ENCODE results near the gene IL33.
A peak's percentile ranks its signal among the peaks of the same experiment; 100 is the strongest.
"Not testable (repeated sequence)": the region's sequence is repeated elsewhere in the genome, so short reads cannot be mapped to it uniquely, and the experiment has no call there.

IL33 gene

GRCh38 chr9:6215562-6215961, at the start of gene IL33:
Gene IL33 (plus strand): TSS chr9:6215807. CDS start chr9:6241695, 25,888 bp downstream.
- H3K36me3 ChIP-seq (ENCODE audit: control insufficient read depth, low read depth, low read length): no peaks in the 10 kb centered on the region
- H3K27ac ChIP-seq (ENCODE audit: low read length): no peak within 1 kb of the TSS
- H3K4me1 ChIP-seq (ENCODE audit: control insufficient read depth, low read depth, low read length): peaks cover 4% of the 10 kb centered on the region
- no peaks in the 10 kb centered on the region for H3K27me3 ChIP-seq (ENCODE audit: control insufficient read depth, insufficient read depth, low read length)
- no peak within 1 kb of the TSS for H3K4me3 ChIP-seq (ENCODE audit: low read length)
- no peak within 1 kb of the TSS for H3K9ac ChIP-seq (ENCODE audit: low read length)
- no peaks in the 10 kb centered on the region for H3K9me3 ChIP-seq (ENCODE audit: control insufficient read depth, low read depth, low read length)

- Histone ChIP-seq H3K4me3 (ENCODE audit: low read length) (peak overlapping the region; percentile 8), H3K27ac (ENCODE audit: low read length) (no peak overlapping the region), H3K4me1 (ENCODE audit: control insufficient read depth, low read depth, low read length) (peaks cover 17% of the 10 kb centered on the region), H3K36me3 (ENCODE audit: control insufficient read depth, low read depth, low read length) (no peaks in the 10 kb centered on the region), H3K9ac (ENCODE audit: low read length) (no peak overlapping the region), H3K9me3 (ENCODE audit: control insufficient read depth, low read depth, low read length) (peaks cover 8% of the 10 kb centered on the region), H3K27me3 (ENCODE audit: control insufficient read depth, insufficient read depth, low read length) (no peaks in the 10 kb centered on the region)
Measured at GRCh38 chr9:6171667-6172066, 43.9 kb upstream of the IL33 start.

GRCh38 chr9:6173914-6174313, 41.7 kb upstream of the IL33 start:
- no peak overlapping the region for H3K9ac ChIP-seq (ENCODE audit: low read length)
- H3K4me1 ChIP-seq (ENCODE audit: control insufficient read depth, low read depth, low read length): peaks cover 17% of the 10 kb centered on the region
- no peaks in the 10 kb centered on the region for H3K36me3 ChIP-seq (ENCODE audit: control insufficient read depth, low read depth, low read length)
- H3K27ac ChIP-seq (ENCODE audit: low read length): no peak overlapping the region
- H3K4me3 ChIP-seq (ENCODE audit: low read length): no peak overlapping the region
- no peaks in the 10 kb centered on the region for H3K27me3 ChIP-seq (ENCODE audit: control insufficient read depth, insufficient read depth, low read length)
- peaks cover 8% of the 10 kb centered on the region for H3K9me3 ChIP-seq (ENCODE audit: control insufficient read depth, low read depth, low read length)

- not testable (repeated sequence) for H3K9ac ChIP-seq (ENCODE audit: low read length); H3K9me3 ChIP-seq (ENCODE audit: control insufficient read depth, low read depth, low read length); H3K36me3 ChIP-seq (ENCODE audit: control insufficient read depth, low read depth, low read length); H3K27ac ChIP-seq (ENCODE audit: low read length); H3K4me1 ChIP-seq (ENCODE audit: control insufficient read depth, low read depth, low read length); H3K27me3 ChIP-seq (ENCODE audit: control insufficient read depth, insufficient read depth, low read length)
- H3K4me3 ChIP-seq (ENCODE audit: low read length): peak overlapping the region; percentile 3
Measured at GRCh38 chr9:6182549-6183226, 32.9 kb upstream of the IL33 start.

GRCh38 chr9:6183227-6183551, 32.4 kb upstream of the IL33 start:
- no peaks in the 10 kb centered on the region for H3K36me3 ChIP-seq (ENCODE audit: control insufficient read depth, low read depth, low read length)
- peak overlapping the region; percentile 3 for H3K4me3 ChIP-seq (ENCODE audit: low read length)
- no peaks in the 10 kb centered on the region for H3K27me3 ChIP-seq (ENCODE audit: control insufficient read depth, insufficient read depth, low read length)
- no peak overlapping the region for H3K27ac ChIP-seq (ENCODE audit: low read length)
- no peak overlapping the region for H3K9ac ChIP-seq (ENCODE audit: low read length)
- H3K9me3 ChIP-seq (ENCODE audit: control insufficient read depth, low read depth, low read length): no peaks in the 10 kb centered on the region
- H3K4me1 ChIP-seq (ENCODE audit: control insufficient read depth, low read depth, low read length): no peaks in the 10 kb centered on the region

- Histone ChIP-seq H3K4me1 (ENCODE audit: control insufficient read depth, low read depth, low read length) (no peaks in the 10 kb centered on the region), H3K27ac (ENCODE audit: low read length) (no peak overlapping the region), H3K27me3 (ENCODE audit: control insufficient read depth, insufficient read depth, low read length) (no peaks in the 10 kb centered on the region), H3K4me3 (ENCODE audit: low read length) (no peak overlapping the region), H3K9me3 (ENCODE audit: control insufficient read depth, low read depth, low read length) (no peaks in the 10 kb centered on the region), H3K9ac (ENCODE audit: low read length) (no peak overlapping the region), H3K36me3 (ENCODE audit: control insufficient read depth, low read depth, low read length) (no peaks in the 10 kb centered on the region)
Measured at GRCh38 chr9:6183627-6184026, 32.0 kb upstream of the IL33 start.

- no peak overlapping the region for H3K9ac ChIP-seq (ENCODE audit: low read length)
- no peaks in the 10 kb centered on the region for H3K27me3 ChIP-seq (ENCODE audit: control insufficient read depth, insufficient read depth, low read length)
- no peak overlapping the region for H3K27ac ChIP-seq (ENCODE audit: low read length)
- H3K9me3 ChIP-seq (ENCODE audit: control insufficient read depth, low read depth, low read length): no peaks in the 10 kb centered on the region
- no peaks in the 10 kb centered on the region for H3K4me1 ChIP-seq (ENCODE audit: control insufficient read depth, low read depth, low read length)
- no peak overlapping the region for H3K4me3 ChIP-seq (ENCODE audit: low read length)
- no peaks in the 10 kb centered on the region for H3K36me3 ChIP-seq (ENCODE audit: control insufficient read depth, low read depth, low read length)
Measured at GRCh38 chr9:6184749-6185645, 30.6 kb upstream of the IL33 start.

- H3K4me3 ChIP-seq (ENCODE audit: low read length): no peak overlapping the region
- no peaks in the 10 kb centered on the region for H3K4me1 ChIP-seq (ENCODE audit: control insufficient read depth, low read depth, low read length)
- no peak overlapping the region for H3K27ac ChIP-seq (ENCODE audit: low read length)
- no peaks in the 10 kb centered on the region for H3K36me3 ChIP-seq (ENCODE audit: control insufficient read depth, low read depth, low read length)
- no peaks in the 10 kb centered on the region for H3K9me3 ChIP-seq (ENCODE audit: control insufficient read depth, low read depth, low read length)
- H3K9ac ChIP-seq (ENCODE audit: low read length): no peak overlapping the region
- no peaks in the 10 kb centered on the region for H3K27me3 ChIP-seq (ENCODE audit: control insufficient read depth, insufficient read depth, low read length)
Measured at GRCh38 chr9:6186691-6187090, 28.9 kb upstream of the IL33 start.

- Histone ChIP-seq H3K27ac (ENCODE audit: low read length) (no peak overlapping the region), H3K4me3 (ENCODE audit: low read length) (no peak overlapping the region), H3K27me3 (ENCODE audit: control insufficient read depth, insufficient read depth, low read length) (no peaks in the 10 kb centered on the region), H3K4me1 (ENCODE audit: control insufficient read depth, low read depth, low read length) (no peaks in the 10 kb centered on the region), H3K9me3 (ENCODE audit: control insufficient read depth, low read depth, low read length) (no peaks in the 10 kb centered on the region), H3K9ac (ENCODE audit: low read length) (no peak overlapping the region), H3K36me3 (ENCODE audit: control insufficient read depth, low read depth, low read length) (no peaks in the 10 kb centered on the region)
Measured at GRCh38 chr9:6187272-6187671, 28.3 kb upstream of the IL33 start.

- Histone ChIP-seq H3K27ac (ENCODE audit: low read length) (no peak overlapping the region), H3K27me3 (ENCODE audit: control insufficient read depth, insufficient read depth, low read length) (no peaks in the 10 kb centered on the region), H3K9ac (ENCODE audit: low read length) (no peak overlapping the region), H3K4me3 (ENCODE audit: low read length) (no peak overlapping the region), H3K9me3 (ENCODE audit: control insufficient read depth, low read depth, low read length) (no peaks in the 10 kb centered on the region), H3K36me3 (ENCODE audit: control insufficient read depth, low read depth, low read length) (no peaks in the 10 kb centered on the region), H3K4me1 (ENCODE audit: control insufficient read depth, low read depth, low read length) (no peaks in the 10 kb centered on the region)
Measured at GRCh38 chr9:6188466-6188865, 27.1 kb upstream of the IL33 start.

GRCh38 chr9:6188906-6189305, 26.7 kb upstream of the IL33 start:
- Histone ChIP-seq H3K4me1 (ENCODE audit: control insufficient read depth, low read depth, low read length) (no peaks in the 10 kb centered on the region), H3K27ac (ENCODE audit: low read length) (no peak overlapping the region), H3K36me3 (ENCODE audit: control insufficient read depth, low read depth, low read length) (no peaks in the 10 kb centered on the region), H3K27me3 (ENCODE audit: control insufficient read depth, insufficient read depth, low read length) (no peaks in the 10 kb centered on the region), H3K4me3 (ENCODE audit: low read length) (no peak overlapping the region), H3K9ac (ENCODE audit: low read length) (no peak overlapping the region), H3K9me3 (ENCODE audit: control insufficient read depth, low read depth, low read length) (no peaks in the 10 kb centered on the region)

GRCh38 chr9:6194934-6195333, 20.7 kb upstream of the IL33 start:
- Histone ChIP-seq H3K4me1 (ENCODE audit: control insufficient read depth, low read depth, low read length) (no peaks in the 10 kb centered on the region), H3K4me3 (ENCODE audit: low read length) (no peak overlapping the region), H3K27ac (ENCODE audit: low read length) (no peak overlapping the region), H3K9me3 (ENCODE audit: control insufficient read depth, low read depth, low read length) (no peaks in the 10 kb centered on the region), H3K9ac (ENCODE audit: low read length) (no peak overlapping the region), H3K27me3 (ENCODE audit: control insufficient read depth, insufficient read depth, low read length) (no peaks in the 10 kb centered on the region), H3K36me3 (ENCODE audit: control insufficient read depth, low read depth, low read length) (no peaks in the 10 kb centered on the region)
